Transverse colon (tissue), 4 donors: ENCODE results near the gene WFS1.

Experiments used
- CTCF ChIP-seq, 5 experiments: fragments of 200-600 bp in 3 of 5; fragments of 450-650 bp in 2 of 5; sonication (generic) in 3 of 5; IDR thresholded peaks; 1 replicate in 2 of 5; 2 replicates in 3 of 5; pipeline ENCODE4 v1.5.1; 2016 to 2017; ENCODE audit warnings: antibody characterized with exemption in 5 of 5, inconsistent platforms in 3 of 5, mild to moderate bottlenecking in 2 of 5, moderate library complexity in 1 of 5
- POLR2A ChIP-seq: fragments of 450-650 bp; IDR thresholded peaks from one replicate; pipeline ENCODE4 v1.6.1; 2016; ENCODE audit warnings: antibody characterized with exemption, mild to moderate bottlenecking, moderate library complexity
- POLR2AphosphoS5 ChIP-seq, 3 donors: sonication (generic); formaldehyde crosslinking; IDR thresholded peaks; one replicate each; pipeline ENCODE4 v1.6.1; 2016; ENCODE audit warnings: antibody characterized with exemption in 3 of 3

- TF ChIP-seq CTCF (IDR thresholded peaks at IDR 0.05) (no peak), POLR2AphosphoS5 (IDR thresholded peaks at IDR 0.05) (no peak), POLR2A (no peak)
Observed at GRCh38 chr4:6221301-6221850, 48.3 kb upstream of the WFS1 start.
